ENCODE results near the gene HOXB4.
A peak's percentile ranks its signal among the peaks of the same experiment; 100 is the strongest.

HOXB4 gene

GRCh38 chr17:48589831-48590606, 11.9 kb upstream of the HOXB4 start, which contains the start of gene HOXB3:
TSS of gene HOXB3 (minus strand) at chr17:48590241. CDS start at chr17:48552474, 37,767 bp downstream.
- peak; percentile 42 for DNase-seq (ENCODE audit: low spot score)

- DNase-seq (ENCODE audit: low spot score) = no peak
These were observed 11.1 kb upstream of the HOXB4 start for GRCh38 chr17:48589060-48589830.

- no peak for DNase-seq (ENCODE audit: low spot score)
These were observed 10.4 kb upstream of the HOXB4 start for GRCh38 chr17:48588528-48588927.

GRCh38 chr17:48588074-48588415, 9.9 kb upstream of the HOXB4 start:
- no peak for DNase-seq (ENCODE audit: low spot score)

GRCh38 chr17:48587276-48588073, 9.3 kb upstream of the HOXB4 start:
- peak; percentile 47 for DNase-seq (ENCODE audit: low spot score)

DNA sequence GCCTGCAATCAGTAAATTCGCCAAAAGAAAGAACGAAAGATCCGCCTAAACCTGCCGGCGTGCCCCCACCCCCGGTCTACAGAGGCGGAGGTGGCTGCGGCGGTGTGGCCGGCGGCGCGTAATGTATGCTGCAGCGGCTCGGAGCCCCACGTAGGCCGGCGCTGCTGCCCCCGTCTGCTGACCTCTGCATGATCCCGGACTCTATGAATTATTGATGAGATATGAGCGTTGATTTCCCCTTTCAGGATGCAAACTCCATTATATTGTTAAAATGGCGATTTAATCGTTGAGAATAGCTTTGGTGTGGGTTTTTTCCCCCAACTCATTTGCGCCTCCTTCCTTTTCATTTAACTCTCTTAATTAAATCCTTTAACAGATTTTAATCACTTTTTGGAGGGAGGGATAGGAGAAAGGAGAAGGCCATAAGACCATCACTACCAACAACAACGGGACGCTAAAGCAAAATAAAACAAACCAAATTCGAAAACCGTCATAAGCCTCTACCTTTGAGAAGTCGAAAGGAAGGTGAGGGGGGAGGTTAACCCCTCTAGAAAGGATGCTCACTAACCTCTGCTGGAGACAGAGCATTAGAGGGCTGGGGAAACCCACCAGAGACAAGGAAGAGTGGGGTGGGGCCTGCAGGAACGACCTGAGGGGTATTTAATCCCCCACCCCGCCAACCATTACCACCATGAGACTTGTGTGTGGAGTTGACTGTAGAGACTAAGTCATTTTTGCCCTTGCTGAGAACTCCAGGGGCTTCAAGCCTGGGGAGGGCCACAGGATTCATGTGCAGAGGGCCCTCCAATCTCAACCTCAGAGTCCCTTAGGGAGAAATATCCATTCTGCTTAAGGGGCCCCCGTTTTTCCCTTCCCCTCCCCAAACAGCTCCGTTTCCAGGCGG, 8.5 kb upstream of the HOXB4 start:
- DNase-seq (ENCODE audit: low spot score) = no peak

GRCh38 chr17:48584223-48584741, 6.1 kb upstream of the HOXB4 start:
- no peak for DNase-seq (ENCODE audit: low spot score)

DNA sequence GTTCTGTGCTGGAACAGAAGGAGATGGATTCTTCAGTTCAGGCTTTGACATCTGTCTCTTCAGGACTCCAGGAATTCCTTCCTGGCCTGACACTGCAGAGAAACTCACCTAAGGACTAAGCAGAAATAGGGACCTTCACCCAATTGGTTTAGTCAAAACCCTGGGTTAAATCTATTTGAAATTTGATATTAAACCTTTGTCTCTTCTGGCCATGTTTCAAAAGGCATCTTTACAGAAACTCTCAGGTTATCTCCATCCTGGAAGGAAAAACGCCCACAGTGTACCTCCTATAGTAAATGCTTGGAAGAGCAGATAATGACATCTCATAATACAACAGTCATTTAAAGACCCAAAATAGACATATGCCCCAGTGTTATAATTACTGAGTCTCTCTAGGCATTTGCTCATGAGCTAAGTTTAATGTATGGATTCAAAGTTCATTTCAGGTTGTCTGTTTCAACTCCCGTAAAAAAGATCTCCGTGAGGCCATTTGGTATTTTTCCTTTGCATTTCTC, 5.6 kb upstream of the HOXB4 start:
- DNase-seq (ENCODE audit: low spot score) = no peak

GRCh38 chr17:48582750-48583069, 4.6 kb upstream of the HOXB4 start:
- DNase-seq (ENCODE audit: low spot score) = no peak

- DNase-seq (ENCODE audit: low spot score) = no peak
These were observed 1.8 kb upstream of the HOXB4 start for GRCh38 chr17:48579760-48580554.

DNA sequence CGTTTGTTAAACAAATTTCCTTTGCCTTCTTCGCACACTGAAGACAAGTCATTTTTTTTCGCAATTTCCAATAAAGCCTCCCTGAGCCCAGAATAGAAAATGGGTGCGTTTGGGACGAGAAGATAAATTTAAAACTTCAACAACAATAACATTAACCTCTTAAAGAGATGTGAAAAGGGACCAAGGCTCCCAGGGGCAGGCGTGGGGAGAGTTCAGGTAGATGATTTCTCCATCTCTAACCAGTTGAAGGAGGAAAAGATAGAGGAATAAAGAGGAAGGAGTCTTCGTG, 1.3 kb upstream of the HOXB4 start:
- no peak for DNase-seq (ENCODE audit: low spot score)

- DNase-seq (ENCODE audit: low spot score) = no peak
These were observed 693 bp upstream of the HOXB4 start for GRCh38 chr17:48578616-48579470.

GRCh38 chr17:48577330-48577945, 712 bp downstream of the HOXB4 start:
- DNase-seq (ENCODE audit: low spot score) = no peak

DNA sequence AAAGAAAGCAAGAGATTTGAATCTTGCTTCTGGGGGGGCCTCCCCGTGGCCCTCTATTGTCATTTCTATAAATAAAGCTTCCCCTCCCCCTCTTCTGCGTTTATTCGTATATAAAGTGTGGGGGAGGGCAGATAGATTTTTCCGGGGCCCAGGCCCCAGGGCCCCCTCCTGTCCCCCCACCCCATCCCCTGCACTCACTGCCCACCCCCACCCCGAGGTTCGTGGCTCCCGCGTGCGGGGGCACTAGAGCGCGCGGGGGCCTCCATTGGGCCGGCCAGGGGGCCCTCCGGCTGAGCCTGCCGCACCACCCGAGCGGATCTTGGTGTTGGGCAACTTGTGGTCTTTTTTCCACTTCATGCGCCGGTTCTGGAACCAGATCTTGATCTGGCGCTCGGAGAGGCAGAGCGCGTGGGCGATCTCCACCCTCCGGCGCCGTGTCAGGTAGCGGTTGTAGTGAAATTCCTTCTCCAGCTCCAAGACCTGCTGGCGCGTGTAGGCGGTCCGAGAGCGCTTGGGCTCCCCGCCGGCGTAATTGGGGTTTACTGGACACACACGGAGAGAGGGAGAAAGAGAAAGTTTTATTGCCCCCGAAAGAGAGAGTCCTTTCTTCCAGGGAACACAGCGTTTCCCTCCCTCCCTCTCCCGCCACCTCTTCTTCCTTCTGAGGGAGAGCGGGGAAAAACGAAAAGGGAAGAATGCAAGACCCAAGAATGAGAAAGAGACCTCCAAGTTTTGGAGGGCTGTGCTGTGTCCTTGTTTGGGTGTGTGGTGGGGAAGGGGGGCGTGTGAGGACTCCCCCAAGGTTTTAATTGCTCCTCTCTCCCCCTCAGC, 1.5 kb downstream of the HOXB4 start:
- DNase-seq (ENCODE audit: low spot score) = no peak

DNA sequence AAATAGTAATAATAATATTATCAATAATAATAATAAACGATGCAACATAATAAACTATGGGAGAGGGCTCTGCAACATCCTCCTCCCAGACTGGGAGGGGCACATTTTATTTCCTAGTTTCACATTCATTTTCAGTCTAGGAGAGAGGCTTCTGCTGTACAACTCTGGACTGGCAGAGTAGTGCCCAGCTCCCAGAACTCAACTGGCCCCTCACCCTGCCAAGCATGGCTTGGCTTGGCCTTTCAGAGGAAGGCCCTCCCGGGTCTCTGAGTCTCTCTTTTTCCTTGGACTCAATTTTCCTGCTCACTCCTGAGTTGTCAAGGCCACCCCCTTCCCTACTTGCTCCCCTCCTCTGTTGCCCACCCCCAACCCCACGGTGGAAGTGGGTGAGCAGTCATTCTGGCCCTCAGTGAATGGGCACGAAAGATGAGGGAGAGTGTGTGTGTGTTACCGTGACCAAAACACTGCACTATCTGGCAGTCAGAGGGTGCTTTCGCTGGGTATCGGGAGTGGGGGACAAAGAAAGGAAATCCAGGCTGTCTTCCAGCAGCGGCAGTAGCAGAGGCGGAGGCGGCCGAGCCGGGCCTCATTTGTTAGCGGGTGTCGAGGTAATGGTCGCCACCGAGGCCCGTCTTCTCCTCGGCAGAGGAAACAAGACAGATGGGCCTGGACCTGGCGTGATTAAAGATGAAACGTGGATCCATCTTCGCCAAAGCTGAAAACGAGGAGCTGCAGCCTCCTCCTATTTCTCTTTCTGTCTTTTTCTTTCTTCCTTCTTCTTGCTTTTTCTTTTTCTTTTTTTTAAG, 2.3 kb downstream of the HOXB4 start:
- no peak for DNase-seq (ENCODE audit: low spot score)

- DNase-seq (ENCODE audit: low spot score) = no peak
These were observed 3.0 kb downstream of the HOXB4 start for GRCh38 chr17:48575066-48575582.

DNA sequence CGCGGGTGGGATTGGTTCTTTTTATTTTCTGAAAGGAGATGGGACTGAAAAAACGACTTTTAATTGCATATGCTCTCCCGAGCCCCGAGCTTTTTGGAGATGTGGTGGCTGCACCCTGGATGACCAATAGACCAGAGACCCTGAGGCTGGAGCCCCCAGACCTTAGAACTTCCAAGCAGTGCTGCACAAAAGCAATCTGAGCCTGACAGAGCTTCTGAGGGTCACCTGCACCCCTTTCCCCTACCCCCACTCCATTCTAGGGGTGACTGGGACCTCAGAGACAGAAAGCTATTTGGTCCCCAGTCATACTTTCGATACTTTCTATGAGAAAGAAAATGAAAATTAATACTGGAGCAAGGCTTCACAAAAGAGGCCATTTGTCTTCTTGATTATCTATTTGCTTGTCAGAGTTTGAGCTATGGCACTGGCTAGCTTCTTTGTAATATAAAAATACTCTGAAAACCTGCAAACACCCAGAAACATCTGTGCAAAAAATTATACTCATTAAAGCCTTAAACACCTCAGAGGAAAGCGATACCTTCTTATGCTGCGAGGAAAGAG, 3.6 kb downstream of the HOXB4 start:
- no peak for DNase-seq (ENCODE audit: low spot score)

Data from AG08396 (cell line).